D721Med (cell line): ENCODE results near the gene DEFB131A.
A peak's percentile ranks its signal among the peaks of the same experiment; 100 is the strongest.
"Not testable (repeated sequence)": the region's sequence is repeated elsewhere in the genome, so short reads cannot be mapped to it uniquely, and the experiment has no call there.

Source experiments
- DNase-seq: peaks from one replicate; pipeline ENCODE4 v3.0.0; 2011; ENCODE audit warnings: low spot score; ENCODE audit not compliant: insufficient read length
- FAIRE-seq: peaks from 2 replicates; lab custom pipeline; 2011; peaks lifted over from hg19 to GRCh38; lab: Jason Lieb, UNC
- TF ChIP-seq, protein P1 (sequence below): IDR thresholded peaks from 2 replicates; pipeline ENCODE4 v1.5.1; 2012; ENCODE audit warnings: mild to moderate bottlenecking, control low read depth; ENCODE audit not compliant: insufficient read depth; ENCODE audit errors: missing control alignments

Gene DEFB131A

DNA sequence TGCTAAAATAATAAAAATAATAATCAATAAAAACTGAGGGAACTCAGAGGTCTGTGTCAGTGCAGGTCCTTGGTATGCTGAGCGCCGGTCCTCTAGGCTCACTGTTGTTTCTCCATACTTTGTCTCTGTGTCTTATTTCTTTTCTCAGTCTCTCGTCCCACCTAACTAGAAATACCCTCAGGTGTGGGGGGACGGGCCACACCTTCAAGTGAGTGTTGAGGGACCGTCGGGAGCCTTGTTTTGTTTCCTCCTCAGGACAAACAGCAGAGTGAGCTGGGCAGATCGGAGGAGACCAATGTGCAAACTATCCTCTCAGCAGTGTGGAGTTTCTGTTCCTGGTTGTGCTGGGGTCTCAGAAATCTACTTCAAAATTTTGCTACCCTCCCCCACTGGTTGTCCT is 46.3 kb downstream of the DEFB131A start:
- not testable (repeated sequence) for FAIRE-seq, DNase-seq

DNA sequence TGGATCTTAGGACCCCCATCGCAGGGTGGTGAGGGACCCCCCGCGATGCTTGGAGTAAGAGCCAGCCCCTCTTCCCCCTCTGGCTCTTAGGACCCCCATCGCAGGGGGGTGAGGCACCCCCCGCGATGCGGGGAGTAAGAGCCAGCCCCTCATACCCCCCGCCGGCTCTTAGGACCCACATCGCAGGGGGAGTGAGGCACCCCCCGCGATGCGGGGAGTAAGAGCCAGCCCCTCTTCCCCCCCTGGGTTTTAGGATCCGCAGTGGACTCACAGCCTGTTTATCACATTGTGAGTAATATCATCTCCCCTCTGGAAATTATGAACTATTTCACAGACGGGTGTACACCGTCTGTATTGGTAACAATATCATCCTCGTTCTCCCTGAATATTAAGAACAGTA is 46.8 kb downstream of the DEFB131A start:
- FAIRE-seq, DNase-seq: not testable (repeated sequence)

DNA sequence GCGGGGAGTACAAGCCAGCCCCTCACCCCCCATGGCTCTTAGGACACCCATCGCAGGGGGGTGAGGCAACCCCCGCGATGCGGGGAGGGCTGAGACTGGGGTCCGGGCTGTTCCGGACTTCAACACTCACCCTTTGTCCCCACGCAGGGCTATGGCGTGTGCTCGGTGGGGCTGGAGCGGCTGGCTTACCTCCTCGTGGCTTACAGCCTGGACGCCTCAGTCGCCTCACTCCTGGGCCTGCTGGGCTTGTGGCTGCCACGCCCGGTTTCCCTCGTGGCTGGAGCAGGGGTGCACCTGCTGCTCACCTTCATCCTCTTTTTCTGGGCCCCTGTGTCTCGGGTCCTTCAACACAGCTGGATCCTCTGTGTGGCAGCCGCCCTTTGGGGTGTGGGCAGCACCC is 49.4 kb downstream of the DEFB131A start:
- not testable (repeated sequence) for FAIRE-seq, DNase-seq

DNA sequence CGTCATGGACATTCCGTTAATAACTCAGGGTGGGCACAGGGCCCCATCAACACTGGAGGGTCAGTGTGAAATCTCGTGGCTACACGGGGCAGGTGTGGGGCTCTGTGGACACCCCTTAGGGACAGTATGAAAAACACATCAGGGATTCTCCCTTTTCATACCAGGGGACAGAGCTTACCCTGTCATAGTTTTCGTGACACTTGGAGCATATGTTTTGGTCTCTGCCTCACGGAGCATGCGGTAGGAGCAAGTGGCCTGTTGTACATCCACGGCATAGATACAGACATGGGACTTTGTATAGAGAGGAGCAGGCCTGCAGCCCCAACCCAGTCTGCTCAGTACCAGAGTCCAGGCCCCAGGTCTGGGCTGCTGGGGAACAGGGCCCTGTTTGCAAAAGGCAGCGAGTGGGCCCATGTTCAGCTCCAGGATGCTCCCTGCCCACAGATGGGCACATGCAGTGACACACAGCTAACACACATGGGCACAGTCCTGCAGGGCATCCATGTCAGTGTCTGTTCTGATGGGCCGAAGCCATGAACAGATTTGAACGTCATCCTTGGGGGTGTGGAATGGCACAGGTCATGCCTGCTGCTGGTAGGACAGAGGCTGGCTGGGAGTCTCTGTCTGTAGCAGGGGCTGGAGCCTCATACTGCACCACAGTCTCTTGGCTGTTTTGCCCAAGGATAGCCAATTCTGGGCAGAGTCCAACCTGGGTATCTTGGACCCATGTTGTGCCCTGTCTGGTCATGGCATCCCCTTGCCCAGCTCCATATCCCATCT is 50.2 kb downstream of the DEFB131A start:
- FAIRE-seq, DNase-seq: not testable (repeated sequence)

DNA sequence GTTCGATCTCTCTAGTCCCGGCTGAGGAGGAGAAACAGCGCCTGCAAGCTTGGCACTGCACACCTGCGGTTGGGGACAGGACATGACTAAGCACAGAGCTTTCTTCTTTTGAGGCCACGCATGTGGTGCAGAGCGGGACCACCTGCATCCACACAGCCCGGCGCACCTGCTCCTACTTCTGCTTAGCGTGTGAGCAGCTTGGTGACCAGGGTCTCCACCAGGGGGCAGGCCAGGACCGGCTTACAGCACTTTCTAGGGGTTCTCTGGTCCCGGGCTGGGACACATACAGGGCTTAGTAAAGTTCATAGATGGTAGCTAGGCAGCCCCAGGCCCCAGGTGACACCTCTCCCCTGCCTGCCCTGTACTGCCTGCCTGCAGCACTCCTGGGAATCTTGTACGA is 51.2 kb downstream of the DEFB131A start:
- TF ChIP-seq, protein P1, sequence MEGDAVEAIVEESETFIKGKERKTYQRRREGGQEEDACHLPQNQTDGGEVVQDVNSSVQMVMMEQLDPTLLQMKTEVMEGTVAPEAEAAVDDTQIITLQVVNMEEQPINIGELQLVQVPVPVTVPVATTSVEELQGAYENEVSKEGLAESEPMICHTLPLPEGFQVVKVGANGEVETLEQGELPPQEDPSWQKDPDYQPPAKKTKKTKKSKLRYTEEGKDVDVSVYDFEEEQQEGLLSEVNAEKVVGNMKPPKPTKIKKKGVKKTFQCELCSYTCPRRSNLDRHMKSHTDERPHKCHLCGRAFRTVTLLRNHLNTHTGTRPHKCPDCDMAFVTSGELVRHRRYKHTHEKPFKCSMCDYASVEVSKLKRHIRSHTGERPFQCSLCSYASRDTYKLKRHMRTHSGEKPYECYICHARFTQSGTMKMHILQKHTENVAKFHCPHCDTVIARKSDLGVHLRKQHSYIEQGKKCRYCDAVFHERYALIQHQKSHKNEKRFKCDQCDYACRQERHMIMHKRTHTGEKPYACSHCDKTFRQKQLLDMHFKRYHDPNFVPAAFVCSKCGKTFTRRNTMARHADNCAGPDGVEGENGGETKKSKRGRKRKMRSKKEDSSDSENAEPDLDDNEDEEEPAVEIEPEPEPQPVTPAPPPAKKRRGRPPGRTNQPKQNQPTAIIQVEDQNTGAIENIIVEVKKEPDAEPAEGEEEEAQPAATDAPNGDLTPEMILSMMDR, result peak; percentile 45
- not testable (repeated sequence) for FAIRE-seq, DNase-seq

DNA sequence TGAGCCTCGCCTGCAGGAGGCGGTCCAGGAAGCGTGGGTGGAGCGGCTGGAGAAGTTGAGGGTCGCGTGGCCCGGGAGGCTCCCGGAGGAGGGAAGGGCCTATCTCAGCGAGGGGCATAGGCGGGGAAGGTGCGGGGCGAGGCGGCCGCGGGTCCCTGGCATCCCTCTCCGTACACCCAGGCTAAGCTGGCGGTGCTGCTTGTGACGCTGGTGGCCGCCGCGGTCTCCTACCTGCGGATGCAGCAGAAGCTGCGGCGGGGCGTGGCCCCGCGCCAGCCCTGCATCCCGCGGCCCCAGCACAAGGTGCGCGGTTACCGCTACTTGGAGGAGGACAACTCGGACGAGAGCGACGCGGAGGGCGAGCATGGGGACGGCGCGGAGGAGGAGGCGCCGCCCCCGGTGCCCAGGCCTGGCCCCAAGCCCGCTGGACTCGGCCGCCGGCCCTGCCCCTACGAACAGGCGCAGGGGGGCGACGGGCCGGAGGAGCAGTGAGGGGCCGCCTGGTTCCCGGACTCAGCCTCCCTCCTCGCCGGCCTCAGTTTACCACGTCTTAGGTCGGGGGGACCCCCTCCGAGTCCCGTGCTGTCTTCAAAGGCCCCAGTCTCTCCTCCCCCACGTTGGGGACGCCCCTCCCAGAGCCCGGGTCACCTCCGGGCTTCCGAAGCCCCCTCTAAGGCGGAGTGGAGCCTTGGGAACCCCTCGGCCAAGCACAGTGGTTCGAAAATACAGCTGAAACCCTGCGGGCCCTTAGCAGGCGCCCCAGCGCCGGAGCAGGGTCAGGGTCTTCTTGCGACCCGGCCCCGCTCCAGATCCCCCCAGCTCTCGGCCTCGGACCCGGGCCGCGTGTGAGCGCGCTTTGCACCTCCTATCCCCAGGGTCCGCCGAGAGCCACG is 53.6 kb downstream of the DEFB131A start:
- FAIRE-seq, DNase-seq: not testable (repeated sequence)

DNA sequence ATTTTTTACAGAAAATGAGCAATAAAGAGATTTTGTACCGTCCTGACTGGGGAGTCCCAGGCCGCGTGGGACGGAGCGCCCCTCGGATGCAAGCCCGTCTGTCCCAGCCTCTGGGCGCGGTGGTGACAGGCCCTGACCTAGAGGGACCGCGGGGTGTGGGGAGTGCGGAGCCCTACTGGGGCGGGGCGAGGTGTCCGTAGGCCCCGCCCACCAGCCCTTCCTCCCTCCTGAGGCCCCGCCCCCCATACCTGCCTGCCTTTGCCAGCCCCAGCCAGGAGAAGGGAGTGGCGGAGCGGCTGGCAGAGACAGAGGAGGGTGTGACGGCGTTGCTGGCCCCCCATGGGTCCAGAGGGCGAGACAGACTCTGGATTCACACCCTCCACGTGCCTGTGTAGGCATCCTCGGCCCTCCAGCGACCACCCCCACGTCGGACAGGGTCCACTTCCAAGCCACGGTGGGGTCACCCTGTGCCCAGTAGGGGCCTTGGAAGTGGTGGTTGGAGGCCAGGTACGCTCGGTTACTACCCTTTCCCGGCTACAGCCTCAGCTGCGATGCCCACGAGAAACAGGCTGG is 54.3 kb downstream of the DEFB131A start:
- DNase-seq, FAIRE-seq: not testable (repeated sequence)

DNA sequence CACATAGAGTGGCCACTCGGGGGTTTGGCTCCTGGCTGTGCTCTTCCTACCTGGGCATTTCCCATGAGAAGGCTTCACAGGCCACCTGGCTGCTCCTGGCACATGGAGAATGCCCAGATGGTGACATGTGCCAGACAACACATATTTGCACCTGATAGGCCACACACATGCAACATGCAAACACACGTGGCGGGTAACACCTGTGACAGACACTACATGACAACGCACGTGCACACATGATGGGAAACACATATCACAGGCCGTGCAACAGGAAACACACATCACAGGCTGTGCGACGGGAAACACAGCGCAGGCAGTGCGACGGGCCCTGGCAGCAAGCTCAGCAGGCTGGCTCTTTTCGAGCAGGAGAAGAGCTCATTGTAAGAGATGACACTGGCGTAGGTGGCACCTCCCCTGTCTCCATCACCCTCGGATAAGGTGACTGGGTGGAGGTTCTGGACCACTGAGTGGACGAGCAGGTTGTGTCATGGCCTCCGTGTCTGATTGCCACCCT is 55.8 kb downstream of the DEFB131A start:
- not testable (repeated sequence) for FAIRE-seq

More for the DNA sequence above, 55.8 kb downstream of the DEFB131A start:
- DNase-seq, result not testable (repeated sequence)
